ENCODE measurements around the gene RCAN3.
"Not testable (repeated sequence)": the region's sequence is repeated elsewhere in the genome, so short reads cannot be mapped to it uniquely, and the experiment has no call there.

Gene RCAN3

GRCh38 chr1:24513706-24514105 lies 11.1 kb downstream of the RCAN3 start:
- no peak overlapping the region for H2AFZ ChIP-seq (ENCODE audit: low read depth, low read length)
- no peaks in the 10 kb centered on the region for H3K4me1 ChIP-seq (ENCODE audit: insufficient read depth, low read length)
- no peak for DNase-seq
- no peak overlapping the region for H3K27ac ChIP-seq (ENCODE audit: low read length)
- TF ChIP-seq CTCF (IDR thresholded peaks at IDR 0.05; ENCODE audit: borderline replicate concordance, extremely low read depth, low read length, poor library complexity, severe bottlenecking), result no peak
- no peak for TF ChIP-seq EZH2 (IDR thresholded peaks at IDR 0.05; ENCODE audit: borderline replicate concordance, low read depth, low read length, severe bottlenecking)
- no peaks in the 10 kb centered on the region for H3K36me3 ChIP-seq (ENCODE audit: insufficient read depth, low read length)
- no peaks in the 10 kb centered on the region for H4K20me1 ChIP-seq (ENCODE audit: insufficient read depth, low read length)
- no peak overlapping the region for H3K4me3 ChIP-seq (ENCODE audit: low read depth in 1 of 2, low read length in 2 of 2)
- H3K4me2 ChIP-seq (ENCODE audit: insufficient read depth, low read length), result no peak overlapping the region
- H3K79me2 ChIP-seq (ENCODE audit: insufficient read depth, low read length), result no peaks in the 10 kb centered on the region
- peaks cover 8% of the 10 kb centered on the region for H3K27me3 ChIP-seq (ENCODE audit: insufficient read depth, low read length, poor library complexity)
- no peaks in the 10 kb centered on the region for H3K9me3 ChIP-seq (ENCODE audit: insufficient read depth, low read length, severe bottlenecking)
- H3K9ac ChIP-seq (ENCODE audit: low read depth, low read length), result no peak overlapping the region
- no peak for ATAC-seq (ENCODE audit: insufficient read depth, low read depth)

- Histone ChIP-seq H4K20me1 (ENCODE audit: insufficient read depth, low read length) (no peaks in the 10 kb centered on the region), H3K9ac (ENCODE audit: low read depth, low read length) (no peak overlapping the region), H2AFZ (ENCODE audit: low read depth, low read length) (no peak overlapping the region), H3K27me3 (ENCODE audit: insufficient read depth, low read length, poor library complexity) (peaks cover 8% of the 10 kb centered on the region), H3K9me3 (ENCODE audit: insufficient read depth, low read length, severe bottlenecking) (no peaks in the 10 kb centered on the region), H3K4me1 (ENCODE audit: insufficient read depth, low read length) (no peaks in the 10 kb centered on the region), H3K27ac (ENCODE audit: low read length) (no peak overlapping the region), H3K4me3 (ENCODE audit: low read depth in 1 of 2, low read length in 2 of 2) (no peak overlapping the region), H3K79me2 (ENCODE audit: insufficient read depth, low read length) (no peaks in the 10 kb centered on the region), H3K36me3 (ENCODE audit: insufficient read depth, low read length) (no peaks in the 10 kb centered on the region), H3K4me2 (ENCODE audit: insufficient read depth, low read length) (no peak overlapping the region)
- TF ChIP-seq CTCF (IDR thresholded peaks at IDR 0.05; ENCODE audit: borderline replicate concordance, extremely low read depth, low read length, poor library complexity, severe bottlenecking) (no peak), EZH2 (IDR thresholded peaks at IDR 0.05; ENCODE audit: borderline replicate concordance, low read depth, low read length, severe bottlenecking) (no peak)
- ATAC-seq (ENCODE audit: insufficient read depth, low read depth) (no peak), DNase-seq (no peak)
These were observed 12.3 kb downstream of the RCAN3 start for GRCh38 chr1:24514946-24515345.

- not testable (repeated sequence) for H3K27ac ChIP-seq (ENCODE audit: low read length); H3K27me3 ChIP-seq (ENCODE audit: insufficient read depth, low read length, poor library complexity); H3K4me3 ChIP-seq (ENCODE audit: low read depth in 1 of 2, low read length in 2 of 2); ATAC-seq (ENCODE audit: insufficient read depth, low read depth); DNase-seq; H2AFZ ChIP-seq (ENCODE audit: low read depth, low read length); H3K9ac ChIP-seq (ENCODE audit: low read depth, low read length); H3K4me1 ChIP-seq (ENCODE audit: insufficient read depth, low read length); H3K79me2 ChIP-seq (ENCODE audit: insufficient read depth, low read length); H4K20me1 ChIP-seq (ENCODE audit: insufficient read depth, low read length); H3K36me3 ChIP-seq (ENCODE audit: insufficient read depth, low read length); H3K4me2 ChIP-seq (ENCODE audit: insufficient read depth, low read length); H3K9me3 ChIP-seq (ENCODE audit: insufficient read depth, low read length, severe bottlenecking)
These were observed 13.1 kb downstream of the RCAN3 start for GRCh38 chr1:24515671-24516209.

- no peaks in the 10 kb centered on the region for H4K20me1 ChIP-seq (ENCODE audit: insufficient read depth, low read length)
- TF ChIP-seq CTCF (IDR thresholded peaks at IDR 0.05; ENCODE audit: borderline replicate concordance, extremely low read depth, low read length, poor library complexity, severe bottlenecking) (no peak), EZH2 (IDR thresholded peaks at IDR 0.05; ENCODE audit: borderline replicate concordance, low read depth, low read length, severe bottlenecking) (no peak)
- no peak overlapping the region for H2AFZ ChIP-seq (ENCODE audit: low read depth, low read length)
- H3K9ac ChIP-seq (ENCODE audit: low read depth, low read length), result no peak overlapping the region
- ATAC-seq (ENCODE audit: insufficient read depth, low read depth), result no peak
- H3K36me3 ChIP-seq (ENCODE audit: insufficient read depth, low read length), result no peaks in the 10 kb centered on the region
- H3K4me1 ChIP-seq (ENCODE audit: insufficient read depth, low read length), result no peaks in the 10 kb centered on the region
- H3K9me3 ChIP-seq (ENCODE audit: insufficient read depth, low read length, severe bottlenecking), result no peaks in the 10 kb centered on the region
- H3K27ac ChIP-seq (ENCODE audit: low read length), result no peak overlapping the region
- DNase-seq, result no peak
- H3K4me2 ChIP-seq (ENCODE audit: insufficient read depth, low read length), result no peak overlapping the region
- peaks cover 8% of the 10 kb centered on the region for H3K27me3 ChIP-seq (ENCODE audit: insufficient read depth, low read length, poor library complexity)
- no peaks in the 10 kb centered on the region for H3K79me2 ChIP-seq (ENCODE audit: insufficient read depth, low read length)
- no peak overlapping the region for H3K4me3 ChIP-seq (ENCODE audit: low read depth in 1 of 2, low read length in 2 of 2)
These were observed 13.9 kb downstream of the RCAN3 start for GRCh38 chr1:24516506-24516905.

All from DND-41 (cell line).